Urinary bladder (tissue), 4 donors: ENCODE data around the gene SMG5. TPM values are rescaled to one million over a fixed set of nuclear protein-coding genes. Genes with fewer than 3 reads are reported as not detected.
A peak's percentile ranks its signal among the peaks of the same experiment; 100 is the strongest.
"Not testable (repeated sequence)": the region's sequence is repeated elsewhere in the genome, so short reads cannot be mapped to it uniquely, and the experiment has no call there.

Experiments used
- DNase-seq: peaks from one replicate; pipeline ENCODE4 v3.0.0-alpha.2; 2015; ENCODE audit errors: extremely low spot score
- H3K27ac ChIP-seq: one replicate; pipeline ENCODE4 v1.5.1; 2013; ENCODE audit warnings: low read depth, mild to moderate bottlenecking, moderate library complexity
- H3K36me3 ChIP-seq: one replicate; pipeline ENCODE4 v1.6.1; 2013; ENCODE audit warnings: mild to moderate bottlenecking, moderate library complexity; ENCODE audit not compliant: insufficient read depth
- H3K4me1 ChIP-seq: one replicate; pipeline ENCODE4 v1.6.1; 2013; ENCODE audit warnings: mild to moderate bottlenecking, moderate library complexity; ENCODE audit not compliant: insufficient read depth
- H3K4me3 ChIP-seq: one replicate; pipeline ENCODE4 v1.5.1; 2013; ENCODE audit warnings: low read depth, low read length
- WGBS: extraction: QIAGEN DNeasy Blood & Tissue Kit; methylation state at CpG from one replicate; pipeline ENCODE4 v1.1.7; 2013; 5-methylcytosine and 5-hydroxymethylcytosine counted together
- polyA plus RNA-seq: library from polyadenylated mRNA; stranded (reverse); fragments of 200-250 nt; gene quantifications from one replicate; pipeline ENCODE4 v1.2.3, GENCODE V29; 2013
- total RNA-seq: library from RNA; depleted of rRNA; stranded (reverse); fragments of >200 nt; gene quantifications from one replicate; pipeline ENCODE4 v1.2.3, GENCODE V29; 2014
- donor health status: healthy with polysubstance abuse.
- donor health status: healthy.

The SMG5 gene
- 33.3 TPM for total RNA-seq
- polyA plus RNA-seq: 47.3 TPM

- WGBS: under 1% methylated on average over 50 of the region's 50 CpGs
- peak; percentile 98 for DNase-seq
- peak within 1 kb of the TSS; percentile 93 for H3K27ac ChIP-seq
- H3K4me3 ChIP-seq: peak within 1 kb of the TSS; percentile 91
- H3K36me3 ChIP-seq: no peaks in the 10 kb centered on the region
- no peaks in the 10 kb centered on the region for H3K4me1 ChIP-seq
These were observed at the start of gene SMG5 for GRCh38 chr1:156282479-156283222. Gene SMG5, minus strand, starts transcription at chr1:156282825. Its CDS starts 145 bp downstream, at chr1:156282680.

GRCh38 chr1:156323179-156323578, 40.6 kb upstream of the SMG5 start:
- not testable (repeated sequence) for H3K4me1 ChIP-seq

GRCh38 chr1:156320560-156320959, 37.9 kb upstream of the SMG5 start:
- Histone ChIP-seq H3K36me3 (peaks cover 8% of the 10 kb centered on the region), H3K4me1 (no peaks in the 10 kb centered on the region), H3K27ac (no peak overlapping the region), H3K4me3 (no peak overlapping the region)
- DNase-seq: no peak
- 83% methylated on average over 3 of the region's 3 CpGs for WGBS

More at GRCh38 chr1:156323179-156323578, 40.6 kb upstream of the SMG5 start:
- DNase-seq, H3K4me3 ChIP-seq, H3K27ac ChIP-seq, H3K36me3 ChIP-seq: not testable (repeated sequence)
- WGBS: 92% methylated on average over 9 of the region's 9 CpGs

GRCh38 chr1:156319664-156320063, 37.0 kb upstream of the SMG5 start:
- 70% methylated on average over 1 of the region's 1 CpG for WGBS
- DNase-seq: no peak
- Histone ChIP-seq H3K4me3 (no peak overlapping the region), H3K4me1 (no peaks in the 10 kb centered on the region), H3K27ac (no peak overlapping the region), H3K36me3 (peaks cover 10% of the 10 kb centered on the region)

- 94% methylated on average over 7 of the region's 7 CpGs for WGBS
- H3K36me3 ChIP-seq: peaks cover 11% of the 10 kb centered on the region
- H3K27ac ChIP-seq: no peak overlapping the region
- H3K4me1 ChIP-seq: no peaks in the 10 kb centered on the region
- DNase-seq: no peak
- H3K4me3 ChIP-seq: no peak overlapping the region
These were observed 34.3 kb upstream of the SMG5 start for GRCh38 chr1:156316909-156317308.

- Histone ChIP-seq H3K4me1 (no peaks in the 10 kb centered on the region), H3K27ac (no peak overlapping the region), H3K4me3 (no peak overlapping the region), H3K36me3 (peaks cover 11% of the 10 kb centered on the region)
- DNase-seq: no peak
- 86% methylated on average over 6 of the region's 6 CpGs for WGBS
These were observed 28.3 kb upstream of the SMG5 start for GRCh38 chr1:156310962-156311361.

- Histone ChIP-seq H3K27ac (no peak overlapping the region), H3K36me3 (peaks cover 9% of the 10 kb centered on the region), H3K4me3 (no peak overlapping the region), H3K4me1 (no peaks in the 10 kb centered on the region)
- no peak for DNase-seq
These were observed 25.5 kb upstream of the SMG5 start for GRCh38 chr1:156308078-156308477.

GRCh38 chr1:156305215-156305614, 22.6 kb upstream of the SMG5 start:
- no peak for DNase-seq
- H3K36me3 ChIP-seq: no peaks in the 10 kb centered on the region

GRCh38 chr1:156303241-156303640, 20.6 kb upstream of the SMG5 start:
- H3K36me3 ChIP-seq: no peaks in the 10 kb centered on the region
- H3K4me1 ChIP-seq: no peaks in the 10 kb centered on the region
- H3K27ac ChIP-seq: no peak overlapping the region
- no peak overlapping the region for H3K4me3 ChIP-seq
- WGBS: 90% methylated on average over 4 of the region's 4 CpGs
- no peak for DNase-seq

More at GRCh38 chr1:156305215-156305614, 22.6 kb upstream of the SMG5 start:
- no peak overlapping the region for H3K4me3 ChIP-seq
- no peaks in the 10 kb centered on the region for H3K4me1 ChIP-seq
- 61% methylated on average over 2 of the region's 2 CpGs for whole genome bisulfite sequencing
- no peak overlapping the region for H3K27ac ChIP-seq

GRCh38 chr1:156298852-156299357, 16.3 kb upstream of the SMG5 start, which contains the start of gene VHLL:
Gene VHLL, minus strand, starts transcription at chr1:156299307. Its CDS starts 118 bp downstream, at chr1:156299189.
- 89% methylated on average over 19 of the region's 19 CpGs for WGBS
- no peak for DNase-seq
- no peaks in the 10 kb centered on the region for H3K36me3 ChIP-seq
- H3K4me1 ChIP-seq: peaks cover 3% of the 10 kb centered on the region
- no peak within 1 kb of the TSS for H3K27ac ChIP-seq
- H3K4me3 ChIP-seq: no peak within 1 kb of the TSS

GRCh38 chr1:156295391-156295947, 12.8 kb upstream of the SMG5 start, which contains the start of gene GLMP:
Gene GLMP, minus strand, starts transcription at chr1:156295679. Its CDS starts 34 bp downstream, at chr1:156295645.
- WGBS: under 1% methylated on average over 17 of the region's 17 CpGs
- Histone ChIP-seq H3K4me1 (peaks cover 3% of the 10 kb centered on the region), H3K4me3 (peak within 1 kb of the TSS; percentile 77), H3K27ac (no peak within 1 kb of the TSS), H3K36me3 (no peaks in the 10 kb centered on the region)
- no peak for DNase-seq

- WGBS: 90% methylated on average over 9 of the region's 9 CpGs
- no peaks in the 10 kb centered on the region for H3K36me3 ChIP-seq
- no peak overlapping the region for H3K4me3 ChIP-seq
- no peak overlapping the region for H3K27ac ChIP-seq
- H3K4me1 ChIP-seq: peaks cover 3% of the 10 kb centered on the region
- no peak for DNase-seq
These were observed 11.3 kb upstream of the SMG5 start for GRCh38 chr1:156293895-156294294.

- no peak overlapping the region for H3K4me3 ChIP-seq
- H3K27ac ChIP-seq: no peak overlapping the region
- no peak for DNase-seq
- no peaks in the 10 kb centered on the region for H3K36me3 ChIP-seq
- 93% methylated on average over 8 of the region's 8 CpGs for WGBS
- peaks cover 3% of the 10 kb centered on the region for H3K4me1 ChIP-seq
These were observed 10.4 kb upstream of the SMG5 start for GRCh38 chr1:156293098-156293434.
